G401.6 (cell line): ENCODE results near the gene PPFIA2.
"Not testable (repeated sequence)": the region's sequence is repeated elsewhere in the genome, so short reads cannot be mapped to it uniquely, and the experiment has no call there.

Experiments used
- FAIRE-seq: peaks from 2 replicates; lab custom pipeline; 2012; peaks lifted over from hg19 to GRCh38; lab: Jason Lieb, UNC

PPFIA2 gene

GRCh38 chr12:81668475-81668874 lies 90.7 kb downstream of the PPFIA2 start:
- FAIRE-seq: no peak

DNA sequence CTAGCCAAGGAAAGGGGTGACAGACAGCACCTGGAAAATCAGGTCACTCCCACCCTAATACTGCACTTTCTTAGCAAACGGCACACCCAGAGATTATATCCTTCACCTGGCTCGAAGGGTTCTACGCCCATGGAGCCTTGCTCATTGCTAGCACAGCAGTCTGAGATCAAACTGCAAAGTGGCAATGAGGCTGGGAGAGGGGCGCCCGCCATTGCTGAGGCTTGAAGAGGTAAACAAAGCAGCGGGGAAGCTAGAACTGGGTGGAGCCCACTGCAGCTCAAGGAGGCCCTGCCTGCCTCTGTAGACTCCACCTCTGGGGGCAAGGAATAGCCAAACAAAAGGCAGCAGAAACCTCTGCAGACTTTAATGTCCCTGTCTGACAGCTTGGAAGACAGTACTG lies 99.8 kb downstream of the PPFIA2 start:
- not testable (repeated sequence) for FAIRE-seq

- peak; percentile 93 for FAIRE-seq
Measured at GRCh38 chr12:81644503-81644902, 114.6 kb downstream of the PPFIA2 start.

DNA sequence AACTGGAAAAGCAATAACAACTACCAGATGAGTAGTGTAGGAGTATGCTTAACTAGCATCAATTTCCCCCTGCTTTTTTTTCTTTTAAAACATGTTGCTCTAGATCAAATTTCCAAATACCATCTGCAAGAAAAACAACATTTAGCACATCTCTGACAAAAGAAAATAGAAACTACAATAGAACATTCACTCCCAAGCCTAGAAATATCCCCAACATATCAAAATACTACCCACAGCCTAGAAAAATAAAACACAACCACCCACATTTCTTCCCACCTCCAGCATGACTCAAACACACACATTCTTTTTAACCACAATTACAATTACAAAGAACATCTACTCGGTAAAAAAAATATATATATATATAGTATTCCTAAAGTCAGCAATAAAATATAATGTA lies 120.0 kb downstream of the PPFIA2 start:
- no peak for FAIRE-seq

DNA sequence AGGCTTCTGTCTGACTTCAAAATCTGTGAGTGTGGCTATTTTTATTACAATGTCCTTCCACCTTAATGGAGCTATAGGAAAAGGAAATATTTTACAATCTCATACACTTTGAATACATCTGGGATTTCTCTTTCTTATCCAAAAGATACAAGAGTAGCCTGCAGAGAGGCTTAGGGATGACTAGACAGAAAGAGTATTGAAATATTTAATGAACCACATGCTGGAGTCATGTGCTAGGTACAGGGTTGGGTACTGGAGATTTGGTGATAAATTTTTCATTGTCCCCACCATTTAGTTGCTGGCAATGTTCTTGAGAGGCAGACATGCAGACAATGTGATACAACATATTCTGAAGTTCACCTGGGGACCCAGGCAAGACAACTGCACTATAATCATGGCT lies 126.0 kb downstream of the PPFIA2 start:
- FAIRE-seq: no peak

DNA sequence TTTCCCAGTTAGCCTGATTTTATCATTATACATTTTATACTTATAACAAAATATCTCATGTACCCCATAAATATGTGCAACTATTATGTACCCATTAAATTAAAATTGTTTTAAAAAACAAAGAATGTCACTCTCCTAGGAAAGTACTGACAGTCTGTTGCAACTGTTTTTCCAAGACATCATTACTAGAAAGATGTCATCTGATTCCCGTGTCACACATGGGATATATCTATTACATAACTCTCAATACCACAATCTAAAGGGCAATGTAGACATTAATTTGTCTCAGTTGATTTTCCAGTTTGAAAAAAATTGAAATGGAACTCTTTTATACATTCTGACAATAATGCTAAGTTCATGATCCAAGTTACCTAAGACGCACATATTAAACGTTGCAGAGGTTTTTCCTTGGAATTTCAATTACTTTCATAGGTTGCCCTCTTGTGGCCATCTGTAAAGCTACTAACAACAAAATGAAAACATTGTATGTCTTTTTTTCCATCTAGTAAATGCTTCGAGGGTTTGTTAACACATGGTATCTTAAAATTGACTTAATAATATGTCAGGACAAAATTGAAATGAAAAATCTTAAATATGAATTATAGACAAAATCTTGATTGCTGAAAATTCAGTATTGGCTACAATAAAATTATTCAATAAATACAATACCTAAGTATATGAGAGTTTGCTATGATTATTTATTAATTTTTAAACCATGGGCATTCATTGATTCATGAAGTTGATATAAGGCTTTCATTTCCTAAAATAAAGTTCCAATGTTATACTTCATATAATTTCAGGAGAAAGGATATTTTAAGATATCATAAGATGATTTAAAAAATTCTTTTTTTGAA lies 131.6 kb downstream of the PPFIA2 start:
- peak; percentile 96 for FAIRE-seq

DNA sequence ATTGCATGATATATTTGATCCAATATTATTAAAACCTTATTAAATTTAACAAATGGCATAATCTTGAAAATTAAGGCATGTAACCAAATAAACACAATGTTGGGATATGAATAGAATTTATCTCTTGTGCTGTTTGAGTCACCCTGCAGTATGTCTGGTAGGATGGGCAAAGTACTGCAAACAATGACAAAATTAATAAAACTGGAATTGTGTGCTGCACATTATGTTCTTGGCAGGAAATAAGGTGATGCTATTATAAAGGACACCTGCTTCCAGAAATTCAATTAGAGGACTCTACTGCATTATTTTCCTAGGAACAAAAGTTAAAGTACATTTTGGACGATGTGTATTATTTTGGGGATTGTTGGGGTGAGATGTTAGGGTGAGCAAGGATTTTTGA lies 132.7 kb downstream of the PPFIA2 start:
- no peak for FAIRE-seq

DNA sequence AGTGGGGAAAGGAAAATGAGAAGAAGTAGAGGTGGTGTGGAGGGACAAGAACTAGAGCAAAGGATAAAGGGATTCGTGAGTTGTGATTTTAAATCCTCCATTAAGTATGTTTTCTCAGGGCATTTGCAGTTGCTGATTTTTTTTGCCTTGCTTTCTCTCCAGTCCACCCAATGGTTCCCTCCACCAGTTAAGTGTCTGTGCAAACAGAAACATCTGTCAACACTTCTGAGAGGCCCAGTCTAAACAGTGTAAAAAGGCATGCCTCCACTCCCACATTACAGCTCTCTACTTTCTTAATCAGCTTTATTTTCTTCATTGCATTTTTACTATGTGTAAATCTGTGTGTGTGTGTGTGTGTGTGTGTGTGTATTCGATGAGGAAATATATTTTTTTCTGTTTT lies 141.2 kb downstream of the PPFIA2 start:
- FAIRE-seq: no peak

- no peak for FAIRE-seq
Measured at GRCh38 chr12:81615026-81615588, 144.0 kb downstream of the PPFIA2 start.

GRCh38 chr12:81610955-81611889 lies 147.9 kb downstream of the PPFIA2 start:
- no peak for FAIRE-seq

- FAIRE-seq: no peak
Measured at GRCh38 chr12:81597928-81598604, 161.1 kb downstream of the PPFIA2 start.

- no peak for FAIRE-seq
Measured at GRCh38 chr12:81596558-81596957, 162.6 kb downstream of the PPFIA2 start.

DNA sequence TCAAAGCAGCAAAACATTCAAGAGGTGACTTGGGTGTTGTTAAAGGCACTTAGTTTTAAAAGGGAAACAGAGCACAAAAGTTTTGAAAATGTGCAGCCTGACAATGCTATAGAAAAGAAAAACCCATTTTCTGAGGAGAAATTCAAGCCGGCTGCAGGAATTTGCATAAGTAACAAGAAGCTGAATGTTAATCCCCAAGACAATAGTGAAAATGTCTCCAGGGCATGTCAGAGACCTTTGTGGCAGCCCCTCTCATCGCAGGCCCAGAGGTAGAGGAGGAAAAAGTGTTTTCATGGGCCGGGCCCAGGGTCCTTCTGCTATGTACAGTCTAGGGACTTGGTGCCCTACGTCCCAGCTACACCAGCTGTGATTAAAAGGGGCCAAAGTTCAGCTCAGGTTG lies 167.9 kb downstream of the PPFIA2 start:
- no peak for FAIRE-seq

GRCh38 chr12:81590703-81591102 lies 168.4 kb downstream of the PPFIA2 start:
- FAIRE-seq: not testable (repeated sequence)

DNA sequence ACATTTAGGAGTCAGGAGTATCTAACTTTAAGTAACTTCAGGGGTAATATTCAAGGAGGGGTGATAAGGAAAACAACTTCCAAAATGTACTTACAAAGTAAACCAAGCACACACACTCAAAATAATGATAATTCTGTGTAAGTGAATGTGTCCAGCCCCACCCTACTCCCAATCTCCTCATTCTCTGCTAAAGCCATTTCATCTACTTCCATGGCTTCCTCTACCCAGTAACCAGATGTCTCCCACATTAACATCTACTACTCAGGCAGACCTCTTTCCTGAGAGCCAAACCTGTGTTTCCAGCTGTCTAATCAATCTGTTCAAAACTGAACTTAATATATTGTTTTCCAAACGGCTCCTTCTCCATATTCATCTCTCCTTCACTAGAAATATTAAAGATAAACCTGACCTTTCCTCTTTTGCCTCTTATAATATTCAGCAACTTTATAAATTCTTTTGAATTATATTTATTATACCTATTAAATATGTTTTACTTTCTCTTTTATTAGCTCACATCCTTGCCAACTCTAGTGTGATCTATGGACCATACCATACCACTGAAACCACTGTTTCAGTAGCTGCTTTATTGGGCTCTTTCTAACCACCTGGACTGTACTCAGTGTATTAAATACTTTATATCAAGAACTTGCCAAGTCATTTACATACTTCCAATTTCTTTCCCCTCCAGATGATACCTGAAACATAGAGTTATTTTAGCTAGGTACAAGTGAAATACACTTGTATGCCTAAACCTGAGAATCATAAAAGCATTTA lies 170.7 kb downstream of the PPFIA2 start:
- FAIRE-seq: no peak

DNA sequence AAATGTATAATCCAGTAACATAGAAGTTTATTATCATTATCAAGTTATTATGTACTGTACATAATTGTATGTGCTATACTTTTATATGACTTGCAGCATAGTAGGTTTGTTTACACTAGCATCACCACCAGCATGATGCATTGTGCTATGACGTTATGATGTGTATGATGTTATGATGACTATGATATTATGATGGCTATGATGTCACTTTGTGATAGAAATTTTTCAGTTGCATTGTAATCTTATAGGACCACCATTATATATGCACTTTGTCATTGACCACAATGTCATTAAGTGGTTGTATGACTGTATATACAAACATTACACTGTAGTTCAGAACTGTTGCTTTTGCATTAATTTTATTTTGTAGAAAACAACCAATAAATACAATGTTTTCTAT lies 173.4 kb downstream of the PPFIA2 start:
- no peak for FAIRE-seq

DNA sequence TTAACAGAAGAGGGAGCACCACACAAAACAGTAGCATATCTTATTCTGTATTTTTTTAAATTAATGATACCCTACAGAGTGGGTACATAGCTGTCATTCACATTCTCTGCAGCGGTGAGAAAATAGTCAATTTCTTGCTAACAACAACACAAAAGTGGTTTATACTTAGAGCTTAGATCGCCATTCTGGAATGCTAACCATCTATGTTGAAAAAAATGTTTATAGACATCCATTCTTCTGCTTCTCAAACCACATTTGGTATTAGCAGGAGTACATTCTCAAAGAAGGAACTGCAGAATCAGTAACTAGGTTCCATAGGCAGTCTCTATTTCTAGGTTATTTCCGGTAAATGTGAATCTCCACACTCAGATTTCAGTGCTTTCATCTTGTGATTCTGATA lies 185.9 kb downstream of the PPFIA2 start:
- no peak for FAIRE-seq

- no peak for FAIRE-seq
Measured at GRCh38 chr12:81572411-81572810, 186.7 kb downstream of the PPFIA2 start.

DNA sequence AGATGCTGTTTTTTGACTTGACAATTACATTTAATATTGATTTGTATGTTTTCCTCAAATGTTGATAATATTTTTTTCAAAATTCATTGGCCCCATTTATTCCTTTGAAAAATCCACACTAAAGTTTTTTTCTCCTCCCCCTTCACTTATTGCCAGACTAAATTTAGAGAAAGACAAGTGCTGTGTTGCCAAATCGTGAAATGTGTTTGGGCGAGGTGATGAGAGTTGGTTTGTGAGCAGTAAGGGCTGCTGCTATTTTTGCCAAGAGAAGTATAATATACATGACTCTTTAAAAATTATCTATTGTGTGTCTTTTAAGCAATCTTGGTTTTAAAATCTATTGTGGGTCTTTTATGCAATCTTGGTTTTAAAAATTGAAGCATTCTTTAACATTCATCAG lies 188.9 kb downstream of the PPFIA2 start:
- FAIRE-seq: no peak

DNA sequence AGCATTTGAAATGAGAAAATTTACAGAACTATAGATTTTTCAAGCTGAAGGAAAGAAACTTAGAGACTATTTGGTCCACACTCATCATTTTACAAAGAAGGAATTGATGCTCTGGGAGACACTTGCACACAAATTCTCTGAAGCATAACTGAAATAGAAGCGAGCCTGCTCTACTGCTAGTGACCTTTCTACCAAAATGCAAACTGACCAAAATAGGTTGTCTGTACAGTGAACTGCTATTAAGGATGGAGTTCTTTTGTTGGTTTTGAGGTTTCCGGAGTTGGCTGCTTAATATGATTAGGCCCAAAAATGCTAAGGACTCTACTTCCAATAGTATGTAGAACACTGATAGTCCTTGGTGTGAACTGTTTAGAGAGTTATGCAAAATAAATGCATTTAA lies 194.9 kb downstream of the PPFIA2 start:
- no peak for FAIRE-seq

DNA sequence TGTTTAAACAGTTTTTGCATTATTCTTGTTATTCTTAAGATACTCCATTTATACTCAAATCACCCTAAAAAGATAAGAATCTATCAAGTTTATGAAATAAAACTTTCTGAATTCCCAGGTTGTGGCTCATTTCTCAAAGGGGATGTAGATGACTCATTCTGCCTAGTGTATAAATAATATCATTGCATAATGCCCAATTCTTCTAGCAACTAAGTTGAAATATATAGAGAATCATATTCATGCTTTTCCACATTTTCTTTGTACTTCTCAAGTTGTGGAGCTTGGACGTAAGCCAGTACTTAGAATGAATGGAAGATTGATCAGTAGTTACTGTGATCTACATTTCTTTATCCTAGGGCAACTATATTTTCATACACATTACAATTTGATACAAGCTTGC lies 201.1 kb downstream of the PPFIA2 start:
- FAIRE-seq: no peak

DNA sequence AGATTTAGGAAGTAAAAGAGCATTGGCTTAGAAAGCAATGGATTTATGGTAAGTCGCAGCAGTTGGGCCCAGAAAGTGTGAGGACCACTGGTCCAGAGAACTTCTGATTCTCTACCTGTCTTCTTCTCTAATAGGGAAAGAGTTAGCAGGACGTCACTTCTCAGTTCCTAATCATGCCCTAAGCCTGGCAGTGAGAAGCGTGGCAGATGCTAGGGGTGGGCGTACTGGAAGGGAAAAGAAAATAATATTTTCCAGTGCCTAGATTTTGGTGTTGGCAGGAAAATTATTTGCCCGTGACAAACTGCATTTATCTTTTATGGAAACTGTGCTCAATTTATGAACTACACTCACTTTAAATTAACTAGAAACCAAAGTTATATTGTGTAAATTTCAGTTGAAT lies 212.3 kb downstream of the PPFIA2 start:
- FAIRE-seq: no peak
